MM.1S (cell line): ENCODE results near the gene APLNR.

Experiments used
- DNase-seq: peaks from one replicate; pipeline ENCODE4 v3.0.0-alpha.2; 2015
- H2AFZ ChIP-seq: fragments of 300-600 bp; sonication (generic); 2 replicates; pipeline ENCODE4 v1.6.0; 2016; ENCODE audit warnings: antibody characterized with exemption, low read length
- H3F3A ChIP-seq: fragments of 300-600 bp; sonication (generic); 2 replicates; pipeline ENCODE4 v1.6.1; 2016; ENCODE audit warnings: mild to moderate bottlenecking, antibody characterized with exemption, low read length, moderate library complexity, mixed read lengths; ENCODE audit not compliant: insufficient read depth
- H3K27ac ChIP-seq: fragments of 300-600 bp; sonication (generic); 2 replicates; pipeline ENCODE4 v1.5.1; 2016; ENCODE audit warnings: mild to moderate bottlenecking, low read length
- H3K27me3 ChIP-seq: fragments of 300-600 bp; sonication (generic); replicated peaks from 2 replicates; pipeline ENCODE4 v1.6.0; 2016; ENCODE audit warnings: low read length; ENCODE audit not compliant: insufficient read depth
- H3K36me3 ChIP-seq: fragments of 300-600 bp; sonication (generic); replicated peaks from 2 replicates; pipeline ENCODE4 v1.6.1; 2016; ENCODE audit warnings: mild to moderate bottlenecking, low read length, mixed read lengths; ENCODE audit not compliant: insufficient read depth
- H3K4me1 ChIP-seq: fragments of 300-600 bp; sonication (generic); 2 replicates; pipeline ENCODE4 v1.6.1; 2016; ENCODE audit warnings: low read length, mixed read lengths
- H3K4me2 ChIP-seq: fragments of 300-600 bp; sonication (generic); 2 replicates; pipeline ENCODE4 v1.6.0; 2016; ENCODE audit warnings: low read depth, low read length
- H3K4me3 ChIP-seq: fragments of 300-600 bp; sonication (generic); 2 replicates; pipeline ENCODE4 v1.5.1; 2016; ENCODE audit warnings: low read length, mixed read lengths
- H3K79me2 ChIP-seq: fragments of 300-600 bp; sonication (generic); 2 replicates; pipeline ENCODE4 v1.6.1; 2016; ENCODE audit warnings: mixed run types, low read length, mixed read lengths
- H3K9ac ChIP-seq: fragments of 300-600 bp; sonication (generic); 2 replicates; pipeline ENCODE4 v1.6.1; 2016; ENCODE audit warnings: low read length, mixed read lengths
- H3K9me2 ChIP-seq: fragments of 300-600 bp; sonication (generic); replicated peaks from 2 replicates; pipeline ENCODE4 v1.6.1; 2016; ENCODE audit warnings: mild to moderate bottlenecking, low read length, mixed read lengths; ENCODE audit not compliant: insufficient read depth
- H3K9me3 ChIP-seq: fragments of 300-600 bp; sonication (generic); replicated peaks from 2 replicates; pipeline ENCODE4 v1.6.1; 2016; ENCODE audit warnings: mild to moderate bottlenecking, low read length, mixed read lengths; ENCODE audit not compliant: insufficient read depth
- H4K20me1 ChIP-seq: fragments of 300-600 bp; sonication (generic); 2 replicates; pipeline ENCODE4 v1.6.1; 2016; ENCODE audit warnings: mild to moderate bottlenecking, low read length, moderate library complexity, mixed read lengths; ENCODE audit not compliant: insufficient read depth
- EZH2 ChIP-seq: fragments of 300-600 bp; sonication (generic); optimal IDR thresholded peaks from 2 replicates; pipeline ENCODE3; 2017; ENCODE audit warnings: low read depth, mild to moderate bottlenecking, antibody characterized with exemption, low read length, mixed read lengths
- EZH2phosphoT487 ChIP-seq: fragments of 300-600 bp; sonication (generic); IDR thresholded peaks from 2 replicates; pipeline ENCODE4 v1.6.1; 2018; ENCODE audit warnings: antibody characterized with exemption, low read length
- TF ChIP-seq, protein P1 (sequence below): fragments of 300-600 bp; sonication (generic); IDR thresholded peaks from 2 replicates; pipeline ENCODE4 v1.5.1; 2016; ENCODE audit warnings: antibody characterized with exemption, low read length, mixed read lengths

APLNR gene

DNA sequence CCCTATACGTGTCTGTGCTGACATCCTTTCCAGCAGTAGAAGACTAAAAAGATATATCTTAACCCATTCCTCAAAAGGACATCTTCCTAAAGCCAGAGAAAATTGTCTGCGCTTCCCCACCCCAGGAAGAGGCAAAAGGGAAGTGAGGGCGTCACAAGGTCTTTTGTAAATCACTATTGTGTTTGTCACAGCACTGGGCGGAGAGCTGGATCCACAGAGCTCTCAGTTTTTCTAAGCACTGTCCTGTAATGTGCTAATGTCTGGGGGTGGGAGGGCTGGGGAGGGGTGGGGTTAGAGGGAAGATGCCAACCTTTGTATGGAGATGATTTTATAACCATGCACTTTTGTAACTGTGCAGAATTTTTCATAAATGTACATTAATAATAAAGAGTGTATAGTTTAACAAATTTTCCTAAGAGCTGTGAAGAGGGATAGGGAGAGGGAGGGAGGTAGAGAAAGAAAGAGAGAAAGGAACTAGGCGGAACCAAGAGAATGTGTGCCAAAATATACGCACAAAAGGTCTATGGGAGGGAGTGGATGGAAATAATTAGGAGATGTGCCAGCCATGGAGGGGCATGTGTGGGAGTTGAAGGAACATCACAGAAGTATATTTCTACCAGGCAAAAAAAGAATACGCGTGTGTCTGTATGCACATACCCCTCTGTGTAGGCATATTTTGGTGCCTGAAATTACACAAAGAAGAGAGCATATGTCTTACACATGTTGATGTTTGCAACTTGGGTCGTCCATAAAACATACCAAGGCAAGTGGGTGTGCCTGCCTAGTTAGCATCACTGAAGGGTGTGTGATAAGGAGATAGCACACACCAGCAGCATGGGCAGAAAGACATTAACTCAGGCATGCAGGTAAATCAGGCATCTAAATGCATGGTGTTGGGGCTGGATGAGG, 45.5 kb downstream of the APLNR start:
- Histone ChIP-seq H3K27me3 (no peaks in the 10 kb centered on the region), H3K9me3 (no peaks in the 10 kb centered on the region), H3F3A (no peaks in the 10 kb centered on the region), H3K4me1 (no peaks in the 10 kb centered on the region), H2AFZ (no peak overlapping the region), H3K27ac (no peak overlapping the region), H3K4me2 (no peak overlapping the region), H3K9me2 (no peaks in the 10 kb centered on the region), H3K9ac (no peak overlapping the region), H3K4me3 (no peak overlapping the region), H4K20me1 (no peaks in the 10 kb centered on the region), H3K36me3 (no peaks in the 10 kb centered on the region), H3K79me2 (no peaks in the 10 kb centered on the region)
- no peak for DNase-seq
- TF ChIP-seq EZH2phosphoT487 (no peak), EZH2 (no peak)
- TF ChIP-seq, protein P1, sequence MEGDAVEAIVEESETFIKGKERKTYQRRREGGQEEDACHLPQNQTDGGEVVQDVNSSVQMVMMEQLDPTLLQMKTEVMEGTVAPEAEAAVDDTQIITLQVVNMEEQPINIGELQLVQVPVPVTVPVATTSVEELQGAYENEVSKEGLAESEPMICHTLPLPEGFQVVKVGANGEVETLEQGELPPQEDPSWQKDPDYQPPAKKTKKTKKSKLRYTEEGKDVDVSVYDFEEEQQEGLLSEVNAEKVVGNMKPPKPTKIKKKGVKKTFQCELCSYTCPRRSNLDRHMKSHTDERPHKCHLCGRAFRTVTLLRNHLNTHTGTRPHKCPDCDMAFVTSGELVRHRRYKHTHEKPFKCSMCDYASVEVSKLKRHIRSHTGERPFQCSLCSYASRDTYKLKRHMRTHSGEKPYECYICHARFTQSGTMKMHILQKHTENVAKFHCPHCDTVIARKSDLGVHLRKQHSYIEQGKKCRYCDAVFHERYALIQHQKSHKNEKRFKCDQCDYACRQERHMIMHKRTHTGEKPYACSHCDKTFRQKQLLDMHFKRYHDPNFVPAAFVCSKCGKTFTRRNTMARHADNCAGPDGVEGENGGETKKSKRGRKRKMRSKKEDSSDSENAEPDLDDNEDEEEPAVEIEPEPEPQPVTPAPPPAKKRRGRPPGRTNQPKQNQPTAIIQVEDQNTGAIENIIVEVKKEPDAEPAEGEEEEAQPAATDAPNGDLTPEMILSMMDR, result no peak

DNA sequence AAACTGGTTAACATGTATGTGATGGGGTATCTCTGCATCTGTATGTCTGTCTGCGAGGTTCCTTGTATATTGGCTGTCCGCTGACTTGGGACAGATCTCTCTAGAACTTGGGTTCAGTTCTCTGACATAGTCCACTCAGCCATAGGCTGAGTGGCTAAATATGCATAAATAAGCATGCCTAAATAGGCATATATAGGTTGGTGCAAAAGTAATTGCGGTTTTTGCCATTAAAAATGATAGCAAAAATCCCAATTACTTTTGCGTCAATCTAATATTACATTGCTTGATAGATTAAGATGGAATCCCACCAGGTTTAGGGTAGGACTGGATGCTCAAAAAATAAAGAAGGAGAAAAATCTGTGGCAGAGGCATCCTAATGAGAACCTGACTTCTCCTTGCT, 46.5 kb downstream of the APLNR start:
- Histone ChIP-seq H3K9me3 (no peaks in the 10 kb centered on the region), H2AFZ (no peak overlapping the region), H3K36me3 (no peaks in the 10 kb centered on the region), H3K9ac (no peak overlapping the region), H3K4me1 (no peaks in the 10 kb centered on the region), H3K4me2 (no peak overlapping the region), H3F3A (no peaks in the 10 kb centered on the region), H3K27ac (no peak overlapping the region), H3K79me2 (no peaks in the 10 kb centered on the region), H3K27me3 (no peaks in the 10 kb centered on the region), H3K4me3 (no peak overlapping the region), H3K9me2 (no peaks in the 10 kb centered on the region), H4K20me1 (no peaks in the 10 kb centered on the region)
- DNase-seq, result no peak
- TF ChIP-seq, protein P1, result no peak
- TF ChIP-seq EZH2phosphoT487 (no peak), EZH2 (no peak)
